Measurements from ENCODE around the gene SLC6A8. TPM values are rescaled to one million over a fixed set of nuclear protein-coding genes. Genes with fewer than 3 reads are reported as not detected.

Gene SLC6A8
- total and polyA plus RNA-seq, 2 of the 4 experiments (the other 2 are of a cell fraction), result 7.2 to 25.5 TPM

DNA sequence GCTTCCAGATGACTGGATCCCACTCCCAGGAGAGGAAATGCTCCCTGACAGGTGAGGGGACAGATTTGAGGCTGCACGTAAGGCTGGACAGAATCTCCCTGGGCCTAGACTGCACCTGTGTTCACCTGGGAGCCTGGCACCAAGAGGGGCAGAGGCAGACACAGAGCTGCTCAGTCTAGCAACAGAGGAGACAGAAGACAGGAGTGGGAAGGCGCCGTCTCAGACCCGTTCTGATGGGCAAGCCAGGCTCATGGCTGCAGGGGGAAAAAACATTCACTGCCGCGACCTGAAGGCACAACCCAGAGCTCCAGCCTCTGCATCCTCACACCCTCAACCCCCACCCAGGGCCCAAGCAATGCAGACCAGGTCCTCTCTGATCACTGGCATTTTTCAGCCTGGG, 19.7 kb downstream of the SLC6A8 start:
- no peak overlapping the region for H3K9ac ChIP-seq (ENCODE audit: low read depth, low read length)
- no peak overlapping the region for H2AK5ac ChIP-seq (ENCODE audit: low read depth, low read length)
- no peak overlapping the region for H4K5ac ChIP-seq (ENCODE audit: low read depth, low read length)
- no peak overlapping the region for H2BK20ac ChIP-seq (ENCODE audit: low read depth, low read length)
- H2BK15ac ChIP-seq (ENCODE audit: low read depth, low read length), result no peak overlapping the region
- TF ChIP-seq RCOR1 (IDR thresholded peaks at IDR 0.05; ENCODE audit: insufficient replicate concordance, low read length) (no peak), RFX5 (IDR thresholded peaks at IDR 0.05; ENCODE audit: low read depth, low read length) (no peak), MAZ (IDR thresholded peaks at IDR 0.05; ENCODE audit: borderline replicate concordance, low read depth, low read length) (no peak), FOS (IDR thresholded peaks at IDR 0.05; ENCODE audit: low read depth, low read length) (no peak), NFE2L2 (IDR thresholded peaks at IDR 0.05; ENCODE audit: low read depth, low read length) (no peak), RAD21 (IDR thresholded peaks at IDR 0.05; ENCODE audit: low read length) (no peak)
- TF ChIP-seq, protein P1, sequence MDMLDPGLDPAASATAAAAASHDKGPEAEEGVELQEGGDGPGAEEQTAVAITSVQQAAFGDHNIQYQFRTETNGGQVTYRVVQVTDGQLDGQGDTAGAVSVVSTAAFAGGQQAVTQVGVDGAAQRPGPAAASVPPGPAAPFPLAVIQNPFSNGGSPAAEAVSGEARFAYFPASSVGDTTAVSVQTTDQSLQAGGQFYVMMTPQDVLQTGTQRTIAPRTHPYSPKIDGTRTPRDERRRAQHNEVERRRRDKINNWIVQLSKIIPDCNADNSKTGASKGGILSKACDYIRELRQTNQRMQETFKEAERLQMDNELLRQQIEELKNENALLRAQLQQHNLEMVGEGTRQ (IDR thresholded peaks at IDR 0.05; ENCODE audit: low read depth, low read length), result no peak
- TF ChIP-seq, protein P2, sequence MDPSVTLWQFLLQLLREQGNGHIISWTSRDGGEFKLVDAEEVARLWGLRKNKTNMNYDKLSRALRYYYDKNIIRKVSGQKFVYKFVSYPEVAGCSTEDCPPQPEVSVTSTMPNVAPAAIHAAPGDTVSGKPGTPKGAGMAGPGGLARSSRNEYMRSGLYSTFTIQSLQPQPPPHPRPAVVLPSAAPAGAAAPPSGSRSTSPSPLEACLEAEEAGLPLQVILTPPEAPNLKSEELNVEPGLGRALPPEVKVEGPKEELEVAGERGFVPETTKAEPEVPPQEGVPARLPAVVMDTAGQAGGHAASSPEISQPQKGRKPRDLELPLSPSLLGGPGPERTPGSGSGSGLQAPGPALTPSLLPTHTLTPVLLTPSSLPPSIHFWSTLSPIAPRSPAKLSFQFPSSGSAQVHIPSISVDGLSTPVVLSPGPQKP (IDR thresholded peaks at IDR 0.05; ENCODE audit: borderline replicate concordance, low read depth, low read length), result no peak
- in situ Hi-C loops (cut with MboI; ENCODE audit: low sequenced_read_pairs), result no loop called here
- ATAC-seq (ENCODE audit: low read depth) (no peak), DNase-seq (no peak)
- no peak overlapping the region for H3K23ac ChIP-seq (ENCODE audit: low read depth, low read length)
- no peak overlapping the region for H2AK9ac ChIP-seq (replicated peaks; ENCODE audit: low read depth, low read length, poor library complexity)
- H3K36me3 ChIP-seq (ENCODE audit: control insufficient read depth, insufficient read depth, low read length), result peaks cover 19% of the 10 kb centered on the region
- H4K91ac ChIP-seq (ENCODE audit: insufficient read depth, low read depth, low read length), result no peak overlapping the region
- ChIA-PET CTCF (no interaction called here), POLR2A (ENCODE audit: unreplicated experiment) (interaction anchor here (1.0 kb wide), 1 partner anchor 14 kb away, joined by 3 read pairs; no protein-coding TSS in a partner anchor)
- peaks cover 2% of the 10 kb centered on the region; the same call in 1 of the 2 replicates for H3K4me1 ChIP-seq (ENCODE audit: control insufficient read depth, insufficient read depth, low read length)
- H3K14ac ChIP-seq (replicated peaks; ENCODE audit: low read depth, low read length), result no peak overlapping the region
- no peak overlapping the region for H3K27ac ChIP-seq (ENCODE audit: insufficient read depth, low read length)
- no peak overlapping the region for H3K4me3 ChIP-seq (ENCODE audit: insufficient read depth, low read depth, low read length)
- no peaks in the 10 kb centered on the region for H3K27me3 ChIP-seq (ENCODE audit: control insufficient read depth, insufficient read depth, low read length)
- no peak overlapping the region for H2BK5ac ChIP-seq (ENCODE audit: low read depth, low read length, poor library complexity, severe bottlenecking)
- peaks cover 0 to 5% of the 10 kb centered on the region in 2 experiments; a peak in 1 of 4 replicates for H3K79me1 ChIP-seq (ENCODE audit: low read depth in 1 of 2, low read length in 2 of 2)
- H2AFZ ChIP-seq (replicated peaks; ENCODE audit: low read length, poor library complexity), result no peak overlapping the region
- no peak overlapping the region for H3K56ac ChIP-seq (ENCODE audit: extremely low read depth, insufficient read depth, low read length)
- H3K18ac ChIP-seq (ENCODE audit: low read depth, low read length), result no peak overlapping the region
- no peak overlapping the region for H3K4ac ChIP-seq (ENCODE audit: low read depth, low read length)
- H3K9me3 ChIP-seq (ENCODE audit: control insufficient read depth, insufficient read depth, low read length), result no peaks in the 10 kb centered on the region
- H4K20me1 ChIP-seq (ENCODE audit: insufficient read depth, low read length), result peaks cover 7% of the 10 kb centered on the region
- BruUV-seq (replicated peaks), result no TSS peak
- no peaks in the 10 kb centered on the region for H3K9me1 ChIP-seq (ENCODE audit: insufficient read depth, low read length)
- WGBS, 2 experiments (ENCODE audit: extremely low coverage in 2 of 2, insufficient read length in 1 of 2), result no CpG with 5 or more reads among the region's 6 CpGs
- dilution Hi-C loops (cut with HindIII; ENCODE audit: low sequenced_read_pairs, unreplicated experiment), result no loop called here
- H4K8ac ChIP-seq (ENCODE audit: low read depth in 2 of 2, low read length in 2 of 2), result no peak overlapping the region
- intact Hi-C loops (cut with micrococcal nuclease), result no loop called here
- no peak overlapping the region for H3K4me2 ChIP-seq (ENCODE audit: low read depth, low read length)
- H2BK120ac ChIP-seq (ENCODE audit: low read depth, low read length), result no peak overlapping the region
